Measurements from ENCODE around the gene NHLRC3. TPM values are rescaled to one million over a fixed set of nuclear protein-coding genes. Genes with fewer than 3 reads are reported as not detected.
A peak's percentile ranks its signal among the peaks of the same experiment; 100 is the strongest.

The NHLRC3 gene
- total and polyA plus RNA-seq, 9 donors = 11.1 to 26.0 (median 20.5) TPM

DNA sequence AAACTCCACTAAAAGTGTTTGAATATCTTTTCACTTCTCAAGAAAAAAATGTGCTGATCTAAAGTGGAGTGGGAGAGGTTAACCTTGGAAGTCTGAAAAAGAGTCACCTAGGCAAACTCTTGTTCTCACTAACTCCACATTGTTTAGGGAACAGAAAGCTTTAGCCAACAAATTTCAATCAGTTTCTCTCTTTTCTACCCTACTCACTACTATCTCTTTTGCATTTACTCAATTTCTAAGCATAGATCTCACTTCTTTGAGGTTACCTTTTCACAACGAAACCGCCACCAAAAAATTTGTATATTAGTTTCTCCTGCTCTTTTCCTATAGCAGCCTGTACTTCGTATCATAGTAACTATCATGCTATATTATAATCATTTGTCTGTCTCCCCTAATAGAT is 6.3 kb downstream of the NHLRC3 start:
- Histone ChIP-seq H3K27me3 (no peaks in the 10 kb centered on the region), H3K27ac (no peak overlapping the region), H3K36me3 (no peaks in the 10 kb centered on the region), H3K4me1 (ENCODE audit: insufficient read depth) (no peaks in the 10 kb centered on the region), H3K4me3 (no peak overlapping the region), H3K9me3 (no peaks in the 10 kb centered on the region)
- WGBS, 3 donors = 95% methylated on average over 3 of the region's 3 CpGs
- intact Hi-C loops (cut with DNase I) = no loop called here
- TF ChIP-seq EP300 (IDR thresholded peaks at IDR 0.05) (no peak), POLR2A (IDR thresholded peaks at IDR 0.05) (no peak)
- TF ChIP-seq, protein P1, sequence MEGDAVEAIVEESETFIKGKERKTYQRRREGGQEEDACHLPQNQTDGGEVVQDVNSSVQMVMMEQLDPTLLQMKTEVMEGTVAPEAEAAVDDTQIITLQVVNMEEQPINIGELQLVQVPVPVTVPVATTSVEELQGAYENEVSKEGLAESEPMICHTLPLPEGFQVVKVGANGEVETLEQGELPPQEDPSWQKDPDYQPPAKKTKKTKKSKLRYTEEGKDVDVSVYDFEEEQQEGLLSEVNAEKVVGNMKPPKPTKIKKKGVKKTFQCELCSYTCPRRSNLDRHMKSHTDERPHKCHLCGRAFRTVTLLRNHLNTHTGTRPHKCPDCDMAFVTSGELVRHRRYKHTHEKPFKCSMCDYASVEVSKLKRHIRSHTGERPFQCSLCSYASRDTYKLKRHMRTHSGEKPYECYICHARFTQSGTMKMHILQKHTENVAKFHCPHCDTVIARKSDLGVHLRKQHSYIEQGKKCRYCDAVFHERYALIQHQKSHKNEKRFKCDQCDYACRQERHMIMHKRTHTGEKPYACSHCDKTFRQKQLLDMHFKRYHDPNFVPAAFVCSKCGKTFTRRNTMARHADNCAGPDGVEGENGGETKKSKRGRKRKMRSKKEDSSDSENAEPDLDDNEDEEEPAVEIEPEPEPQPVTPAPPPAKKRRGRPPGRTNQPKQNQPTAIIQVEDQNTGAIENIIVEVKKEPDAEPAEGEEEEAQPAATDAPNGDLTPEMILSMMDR (IDR thresholded peaks at IDR 0.05) = no peak
- no peak for DNase-seq

- Histone ChIP-seq H3K9me3 (no peaks in the 10 kb centered on the region), H3K4me3 (no peak overlapping the region), H3K27ac (no peak overlapping the region), H3K36me3 (no peaks in the 10 kb centered on the region), H3K27me3 (peaks cover 3% of the 10 kb centered on the region), H3K4me1 (ENCODE audit: insufficient read depth) (no peaks in the 10 kb centered on the region)
- no peak for DNase-seq
- 28 to 32% (median 31%) methylated on average over 2 of the region's 2 CpGs for WGBS, 3 donors
- intact Hi-C loops (cut with DNase I) = no loop called here
- TF ChIP-seq POLR2A (IDR thresholded peaks at IDR 0.05) (no peak), EP300 (IDR thresholded peaks at IDR 0.05) (no peak)
- TF ChIP-seq, protein P1 (IDR thresholded peaks at IDR 0.05) = no peak
Observed at GRCh38 chr13:39047560-39047959, 9.3 kb downstream of the NHLRC3 start.

DNA sequence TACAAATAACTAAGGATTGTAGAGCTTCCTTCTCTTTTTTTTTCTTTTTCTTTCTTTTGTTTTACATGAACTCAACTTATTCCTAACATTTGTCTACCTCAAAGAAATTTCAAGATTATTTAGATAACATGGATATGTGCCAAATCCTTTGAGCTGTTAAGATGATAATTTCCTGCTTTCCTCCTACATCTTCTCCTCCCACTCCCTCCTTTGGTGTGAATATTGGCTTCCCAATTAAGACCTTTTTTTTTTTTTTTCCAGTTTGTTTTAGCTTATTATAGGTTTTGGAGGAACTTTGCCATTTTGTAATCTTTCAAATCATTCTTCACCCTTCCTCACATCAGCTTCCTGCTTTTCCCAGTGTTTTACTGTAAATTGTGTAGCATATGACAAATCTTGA is 10.6 kb downstream of the NHLRC3 start:
- H3K36me3 ChIP-seq = no peaks in the 10 kb centered on the region
- DNase-seq = no peak
- no peak overlapping the region for H3K4me3 ChIP-seq
- H3K4me1 ChIP-seq (ENCODE audit: insufficient read depth) = no peaks in the 10 kb centered on the region
- H3K9me3 ChIP-seq = no peaks in the 10 kb centered on the region
- H3K27me3 ChIP-seq = peaks cover 3% of the 10 kb centered on the region
- TF ChIP-seq EP300 (IDR thresholded peaks at IDR 0.05) (no peak), POLR2A (IDR thresholded peaks at IDR 0.05) (no peak)
- TF ChIP-seq, protein P1 (IDR thresholded peaks at IDR 0.05) = no peak
- intact Hi-C loops (cut with DNase I) = no loop called here
- no peak overlapping the region for H3K27ac ChIP-seq

DNA sequence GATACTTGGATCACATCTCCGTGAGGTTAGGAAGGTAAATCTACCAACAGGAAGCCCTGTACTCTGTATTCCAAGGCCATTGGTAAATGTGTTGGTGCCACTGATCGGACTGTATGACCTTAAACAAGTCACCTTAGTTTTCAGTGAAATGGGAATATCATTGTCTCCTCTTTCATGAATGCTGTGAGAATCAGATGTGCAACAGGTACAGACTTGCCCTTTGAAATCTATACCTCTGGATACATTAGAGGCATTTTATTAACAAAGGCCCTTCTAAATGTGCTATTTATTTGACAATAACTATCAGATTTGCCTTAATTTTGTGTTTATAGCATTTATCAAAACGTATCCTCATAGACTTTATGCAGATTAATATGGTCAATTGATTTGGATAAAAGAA is 11.0 kb downstream of the NHLRC3 start:
- DNase-seq = no peak
- WGBS, 3 donors = 84 to 95% (median 86%) methylated on average over 3 of the region's 3 CpGs
- Histone ChIP-seq H3K9me3 (no peaks in the 10 kb centered on the region), H3K27ac (no peak overlapping the region), H3K4me1 (ENCODE audit: insufficient read depth) (no peaks in the 10 kb centered on the region), H3K27me3 (peaks cover 3% of the 10 kb centered on the region), H3K4me3 (no peak overlapping the region), H3K36me3 (no peaks in the 10 kb centered on the region)
- TF ChIP-seq POLR2A (IDR thresholded peaks at IDR 0.05) (no peak), EP300 (IDR thresholded peaks at IDR 0.05) (no peak)
- TF ChIP-seq, protein P1 (IDR thresholded peaks at IDR 0.05) = no peak
- intact Hi-C loops (cut with DNase I) = no loop called here

- H3K27ac ChIP-seq = no peak overlapping the region
- H3K4me1 ChIP-seq (ENCODE audit: insufficient read depth) = no peaks in the 10 kb centered on the region
- WGBS, 3 donors = 7 to 13% (median 12%) methylated on average over 1 of the region's 1 CpG
- DNase-seq = no peak
- intact Hi-C loops (cut with DNase I) = loop anchor here in 3 of 4 donors (10.0 kb wide), 1 partner anchor 564 kb away; no protein-coding TSS in a partner anchor
- no peaks in the 10 kb centered on the region for H3K36me3 ChIP-seq
- H3K4me3 ChIP-seq = no peak overlapping the region
- H3K9me3 ChIP-seq = no peaks in the 10 kb centered on the region
- TF ChIP-seq, protein P1 (IDR thresholded peaks at IDR 0.05) = peak in 1 of 3 donors; percentile 29
- no peak for TF ChIP-seq POLR2A (IDR thresholded peaks at IDR 0.05)
- TF ChIP-seq EP300 (IDR thresholded peaks at IDR 0.05) = no peak
- H3K27me3 ChIP-seq = peaks cover 7% of the 10 kb centered on the region
Observed at GRCh38 chr13:39051157-39051556, 12.9 kb downstream of the NHLRC3 start.
